Coronary artery (tissue), 2 donors: ENCODE measurements around the gene RAD51B.
A peak's percentile ranks its signal among the peaks of the same experiment; 100 is the strongest.

ENCODE experiments used
- DNase-seq: peaks from one replicate; pipeline ENCODE4 v3.0.0-alpha.2; 2017; ENCODE audit warnings: low spot score
- H3K27ac ChIP-seq, 2 donors: fragments of 200-600 bp; sonication (generic); one replicate each; pipeline ENCODE4 v1.5.1; 2016 to 2019
- H3K4me3 ChIP-seq: fragments of 200-600 bp; sonication (generic); 2 replicates; pipeline ENCODE4 v1.5.1; 2016; ENCODE audit warnings: mild to moderate bottlenecking, moderate library complexity
- CTCF ChIP-seq: fragments of 200-600 bp; sonication (generic); IDR thresholded peaks from one replicate; pipeline ENCODE4 v1.5.1; 2019; ENCODE audit warnings: antibody characterized with exemption

RAD51B gene

DNA sequence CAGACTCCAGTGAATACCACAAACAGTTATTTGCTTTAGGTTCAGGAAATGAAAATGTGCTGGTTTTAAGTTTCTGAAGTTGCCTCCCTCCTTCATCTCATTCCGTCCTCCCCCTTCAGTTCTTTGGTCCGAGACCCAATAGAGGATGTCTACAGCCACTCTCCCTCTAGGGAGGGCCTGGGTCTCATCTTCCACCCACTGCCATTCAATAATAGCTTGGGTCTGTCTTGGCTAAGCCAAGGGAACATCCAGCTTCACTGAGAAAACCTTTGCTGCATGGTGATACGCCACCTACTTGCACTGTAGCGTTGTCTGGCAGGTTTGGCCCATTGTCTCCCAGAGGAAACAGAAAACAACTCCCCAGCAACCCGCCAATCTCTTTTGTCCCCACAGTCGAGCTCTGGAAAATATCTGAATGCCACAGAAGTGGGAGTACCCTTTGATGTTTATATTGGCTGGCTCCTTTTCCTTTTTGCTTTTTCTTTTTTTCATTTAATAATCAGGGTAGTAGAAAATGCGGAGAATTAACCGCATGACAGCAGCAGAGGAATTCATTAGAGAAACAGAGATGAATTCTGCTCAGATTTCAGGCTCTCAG lies 380.1 kb downstream of the RAD51B start:
- no peak for TF ChIP-seq CTCF
- peak; percentile 75 for DNase-seq
- Histone ChIP-seq H3K4me3 (peak overlapping the region; percentile 32), H3K27ac (peak overlapping the region; percentile 73 to 74)

- no peak overlapping the region for H3K4me3 ChIP-seq
- no peak for DNase-seq
- peak overlapping the region in 1 of 2 donors; percentile 7 for H3K27ac ChIP-seq
- no peak for TF ChIP-seq CTCF
These were observed 384.3 kb downstream of the RAD51B start for GRCh38 chr14:68203871-68204270.

- Histone ChIP-seq H3K27ac (peak overlapping the region; percentile 4 to 73), H3K4me3 (no peak overlapping the region)
- no peak for DNase-seq
- no peak for TF ChIP-seq CTCF
These were observed 388.6 kb downstream of the RAD51B start for GRCh38 chr14:68208218-68208617.

- peak overlapping the region; percentile 38 to 73 for H3K27ac ChIP-seq
- no peak overlapping the region for H3K4me3 ChIP-seq
- no peak for TF ChIP-seq CTCF
- no peak for DNase-seq
These were observed 389.2 kb downstream of the RAD51B start for GRCh38 chr14:68208626-68209317.

DNA sequence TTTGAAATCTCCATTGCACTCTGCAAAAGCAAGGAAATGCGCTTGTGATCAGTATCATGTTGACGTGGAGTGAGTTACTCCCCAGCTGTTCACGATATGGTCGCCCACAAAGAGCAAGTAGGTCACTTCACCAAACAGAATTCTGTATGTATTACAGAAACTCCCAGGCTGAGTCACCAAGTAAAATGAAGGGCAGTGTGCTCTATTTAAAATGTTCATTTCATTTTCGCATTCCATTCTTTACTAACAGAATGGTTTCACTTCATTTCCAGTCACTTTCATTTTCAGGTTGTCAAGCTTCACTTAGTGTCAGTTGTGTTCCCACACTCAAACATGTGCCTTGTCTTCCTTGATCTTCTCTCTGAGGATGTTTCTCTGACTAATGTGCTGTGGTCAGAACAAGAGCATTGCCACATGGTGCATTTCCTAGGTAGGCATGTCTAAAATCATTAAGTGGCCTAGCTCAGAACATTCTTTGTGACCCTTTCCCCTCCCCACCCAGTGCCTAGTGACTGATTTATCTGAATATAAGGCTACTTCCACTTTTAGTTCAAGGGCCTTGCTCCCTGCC lies 391.2 kb downstream of the RAD51B start:
- DNase-seq, result no peak
- H3K27ac ChIP-seq, result peak overlapping the region; percentile 38 to 81
- TF ChIP-seq CTCF, result no peak
- H3K4me3 ChIP-seq, result peak overlapping the region; percentile 53

DNA sequence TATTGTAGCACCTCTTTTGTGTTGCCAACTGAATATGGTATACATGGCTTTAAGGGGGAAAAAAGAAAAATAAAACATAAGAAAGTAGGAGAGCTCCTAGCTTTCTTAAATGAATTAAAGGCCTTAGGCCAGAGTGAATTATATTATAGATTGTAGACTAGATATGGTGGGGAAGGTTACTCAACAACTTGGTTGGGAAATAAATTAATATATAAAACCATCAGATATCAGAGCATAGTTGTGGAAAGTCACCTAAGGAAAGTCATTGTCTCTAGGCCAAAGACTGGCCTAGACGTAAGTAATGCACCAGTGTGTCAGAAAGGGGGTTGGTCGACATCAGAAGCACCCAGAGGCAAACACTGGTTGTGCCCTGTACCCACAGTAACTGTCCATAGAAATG lies 391.8 kb downstream of the RAD51B start:
- peak overlapping the region; percentile 38 to 81 for H3K27ac ChIP-seq
- no peak for DNase-seq
- H3K4me3 ChIP-seq, result no peak overlapping the region
- TF ChIP-seq CTCF, result no peak

DNA sequence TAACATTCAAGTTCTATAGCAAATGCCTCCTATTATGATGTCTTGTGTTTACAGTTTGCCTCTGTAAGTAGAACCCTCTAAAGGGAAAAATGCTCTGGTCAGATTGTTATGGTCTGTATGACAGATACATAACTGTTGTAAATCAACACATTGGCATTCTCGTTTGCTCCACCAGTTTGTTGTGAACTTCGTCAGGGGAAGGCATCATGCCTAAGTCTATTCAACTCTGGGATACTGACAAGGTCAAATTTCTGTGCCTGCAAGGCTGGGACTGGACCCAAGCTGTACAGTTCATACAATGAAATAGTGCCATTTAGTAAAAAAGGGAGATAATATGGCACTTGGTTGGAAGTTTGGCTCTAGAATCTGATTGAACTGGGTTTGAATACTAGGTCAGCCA lies 392.3 kb downstream of the RAD51B start:
- TF ChIP-seq CTCF, result no peak
- no peak for DNase-seq
- Histone ChIP-seq H3K4me3 (no peak overlapping the region), H3K27ac (peak overlapping the region in 1 of 2 donors; percentile 33)
